ENCODE measurements around the gene DZIP1.
"Not testable (repeated sequence)": the region's sequence is repeated elsewhere in the genome, so short reads cannot be mapped to it uniquely, and the experiment has no call there.

The DZIP1 gene

DNA sequence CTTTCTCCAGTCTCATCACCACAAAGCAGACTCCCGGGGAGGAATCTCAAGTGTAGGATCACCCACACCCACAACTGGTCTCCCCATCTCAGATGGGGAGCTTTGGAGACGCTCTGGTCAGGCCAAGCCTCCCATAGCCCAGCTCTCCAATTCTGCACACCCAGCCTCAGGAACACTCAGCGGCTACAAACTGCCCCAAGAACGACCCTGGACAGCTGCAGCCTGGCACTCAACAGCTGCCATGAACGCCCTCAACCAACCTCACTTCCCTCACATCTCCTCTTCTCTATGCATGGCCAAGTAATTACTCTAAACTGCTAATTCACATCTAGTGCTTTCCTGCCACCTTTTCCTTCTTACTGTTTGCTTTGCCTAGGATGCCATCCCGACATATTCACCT is 42.6 kb downstream of the DZIP1 start:
- DNase-seq, result no peak

GRCh38 chr13:95601216-95601615 is 43.3 kb downstream of the DZIP1 start:
- no peak for DNase-seq

GRCh38 chr13:95596701-95597100 is 47.8 kb downstream of the DZIP1 start:
- no peak for DNase-seq

DNA sequence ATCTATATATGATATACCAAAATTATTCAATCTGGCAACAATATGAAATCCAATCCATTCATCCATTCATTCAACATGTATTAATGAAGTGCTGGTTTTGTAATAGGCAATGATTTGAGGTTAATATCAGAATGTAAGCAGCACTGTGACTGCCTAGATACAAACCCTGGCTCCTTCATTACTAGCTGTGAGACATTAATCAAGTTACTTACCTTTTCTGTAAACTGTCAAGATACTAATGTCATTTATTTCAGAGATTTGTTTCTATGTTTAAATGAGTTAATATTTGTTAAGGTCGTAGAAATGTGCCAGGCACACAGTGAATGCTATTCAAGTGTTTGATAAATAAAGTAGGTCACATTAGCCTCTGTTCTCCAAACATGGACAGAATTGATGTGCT is 51.0 kb downstream of the DZIP1 start:
- DNase-seq, result no peak

- no peak for DNase-seq
Measured at GRCh38 chr13:95588721-95589120, 55.8 kb downstream of the DZIP1 start.

GRCh38 chr13:95588134-95588533 is 56.4 kb downstream of the DZIP1 start:
- no peak for DNase-seq

- DNase-seq, result no peak
Measured at GRCh38 chr13:95585867-95586266, 58.6 kb downstream of the DZIP1 start.

GRCh38 chr13:95579303-95579702 is 65.2 kb downstream of the DZIP1 start:
- no peak for DNase-seq

- no peak for DNase-seq
Measured at GRCh38 chr13:95573221-95573620, 71.3 kb downstream of the DZIP1 start.

DNA sequence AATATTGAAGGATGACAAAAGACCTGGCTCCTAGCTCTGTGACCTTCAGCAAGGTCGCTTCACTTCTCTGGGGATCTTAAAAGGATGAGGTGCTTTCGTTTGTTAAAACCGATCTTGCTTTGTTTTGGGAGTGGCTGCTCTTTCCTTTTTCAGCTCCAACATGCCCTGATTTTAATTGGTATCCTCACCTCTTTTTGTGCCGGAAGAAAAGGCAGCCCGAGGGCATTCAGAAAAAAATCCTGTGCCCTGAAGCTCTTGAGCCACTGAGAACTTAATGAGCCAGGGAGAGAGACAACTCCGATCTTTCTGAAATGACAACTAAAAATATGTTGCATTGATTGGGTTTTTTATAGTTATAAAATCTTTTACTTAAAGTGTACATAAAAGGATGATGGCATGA is 72.6 kb downstream of the DZIP1 start:
- no peak for DNase-seq

GRCh38 chr13:95570016-95570415 is 74.5 kb downstream of the DZIP1 start:
- DNase-seq, result no peak

DNA sequence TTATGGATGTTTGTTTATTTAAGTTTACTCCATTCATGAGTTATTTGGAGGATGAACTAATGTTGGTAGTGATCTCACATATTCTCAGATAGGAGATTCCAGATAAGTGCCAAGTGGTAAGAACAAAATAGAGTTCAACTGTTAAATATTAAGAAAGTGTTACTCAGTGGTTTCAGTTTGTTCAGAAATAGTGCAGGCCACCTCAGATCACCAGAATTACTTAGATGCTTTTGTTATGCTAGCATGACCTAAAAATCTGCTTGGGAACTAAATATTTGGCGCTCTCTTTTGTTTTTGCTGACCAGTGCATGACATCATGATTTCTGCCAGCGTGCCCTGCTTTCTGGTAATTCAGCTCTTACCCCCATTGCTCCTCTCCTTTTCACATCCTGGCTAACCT is 76.4 kb downstream of the DZIP1 start:
- DNase-seq, result no peak

GRCh38 chr13:95565758-95566157 is 78.7 kb downstream of the DZIP1 start:
- not testable (repeated sequence) for DNase-seq

DNA sequence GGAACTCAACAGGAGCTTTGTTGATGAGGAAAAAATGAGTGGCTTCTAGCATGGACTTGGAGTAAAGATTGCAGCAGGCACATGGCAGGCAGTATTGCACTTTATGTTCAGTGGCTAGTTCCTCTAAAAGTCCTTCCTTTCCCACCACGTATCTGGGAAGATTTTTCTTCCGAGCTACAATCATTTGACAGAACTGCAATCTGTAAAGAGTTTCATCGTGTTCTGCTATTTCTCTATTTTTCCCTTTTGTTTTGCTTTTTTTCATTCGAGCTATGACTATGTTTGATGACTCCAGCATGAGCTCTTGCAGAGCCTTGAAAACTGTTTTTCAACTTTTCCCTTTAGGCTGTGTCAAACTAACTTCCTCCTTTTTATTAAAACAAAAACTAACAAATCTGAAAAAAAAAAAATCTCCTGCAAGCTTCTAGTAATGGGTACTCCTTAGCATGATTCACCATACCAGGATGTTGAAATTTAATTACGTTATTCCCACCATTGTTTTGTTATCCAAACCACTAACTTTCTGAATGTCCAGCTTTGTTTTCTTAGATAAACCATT is 79.7 kb downstream of the DZIP1 start:
- DNase-seq, result no peak

GRCh38 chr13:95564091-95564490 is 80.4 kb downstream of the DZIP1 start:
- no peak for DNase-seq

- DNase-seq, result no peak
Measured at GRCh38 chr13:95560387-95560786, 84.1 kb downstream of the DZIP1 start.

GRCh38 chr13:95559100-95559499 is 85.4 kb downstream of the DZIP1 start:
- no peak for DNase-seq

GRCh38 chr13:95557013-95557412 is 87.5 kb downstream of the DZIP1 start:
- DNase-seq, result no peak

- DNase-seq, result no peak
Measured at GRCh38 chr13:95553581-95554385, 90.7 kb downstream of the DZIP1 start.

GRCh38 chr13:95552539-95553441 is 91.7 kb downstream of the DZIP1 start, which contains the start of gene CLDN10:
CLDN10 (plus strand) TSS chr13:95552720; CDS start chr13:95552754, 34 bp downstream.
- DNase-seq, result no peak

- no peak for DNase-seq
Measured at GRCh38 chr13:95552208-95552538, 92.3 kb downstream of the DZIP1 start.

DNA sequence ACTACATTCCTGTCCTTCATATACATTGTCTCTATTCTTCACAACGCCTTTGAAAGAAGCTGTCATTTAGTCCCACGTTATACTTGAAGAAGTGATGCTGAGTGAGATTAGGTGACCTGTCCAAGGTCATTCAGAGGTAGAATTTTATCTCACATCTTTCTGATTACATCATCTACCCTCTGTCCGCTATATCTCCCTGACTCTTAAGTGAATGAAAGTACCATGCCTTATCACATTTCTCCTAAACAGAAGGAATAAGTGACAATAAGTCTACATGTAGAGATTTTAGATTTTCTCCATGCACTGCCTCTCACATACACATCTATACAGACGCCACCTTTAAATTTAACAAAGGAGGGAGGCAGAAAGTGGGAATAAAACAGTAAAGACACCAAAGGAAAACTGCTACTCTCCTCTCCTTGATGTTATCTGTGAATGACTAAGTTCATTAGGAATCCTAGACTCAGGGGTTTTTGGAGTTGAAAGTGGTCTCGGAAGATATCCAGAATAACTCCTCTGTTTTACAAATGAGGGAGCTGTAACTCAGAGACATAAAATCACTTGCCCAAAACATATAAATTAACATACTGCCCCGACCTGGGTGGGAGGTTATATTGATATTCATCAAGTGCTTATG is 96.9 kb downstream of the DZIP1 start:
- no peak for DNase-seq

GRCh38 chr13:95546919-95547318 is 97.6 kb downstream of the DZIP1 start:
- no peak for DNase-seq
